Measurements from ENCODE around the gene UBAP1.
A peak's percentile ranks its signal among the peaks of the same experiment; 100 is the strongest.

- peak; percentile 13 for TF ChIP-seq PRDM10 (IDR thresholded peaks at IDR 0.05; ENCODE audit: partially characterized antibody)
- TF ChIP-seq CTCF (IDR thresholded peaks at IDR 0.05 in 2 of 3, conservative IDR thresholded peaks at IDR 0.05 in 1 of 3; ENCODE audit: insufficient read depth in 2 of 3, low read depth in 1 of 3, low read length in 3 of 3): no peak
- no peak for TF ChIP-seq ZNF133 (CRISPR knock-in tag; IDR thresholded peaks at IDR 0.05)
- peak; percentile 66 to 71; a peak in 3 of 4 replicates for TF ChIP-seq FOXK2 (conservative IDR thresholded peaks at IDR 0.05 in 1 of 2, IDR thresholded peaks at IDR 0.05 in 1 of 2; ENCODE audit: low read depth in 2 of 2)
- TF ChIP-seq TRIM24 (IDR thresholded peaks at IDR 0.05): no peak
- TF ChIP-seq CLOCK (CRISPR knock-in tag; IDR thresholded peaks at IDR 0.05; ENCODE audit: borderline replicate concordance): no peak
- no peak for TF ChIP-seq MAFK (IDR thresholded peaks at IDR 0.05; ENCODE audit: low read length)
- no peak; the same call in 1 of the 2 replicates for TF ChIP-seq HCFC1 (IDR thresholded peaks at IDR 0.05; ENCODE audit: low read depth, low read length)
Observed at GRCh38 chr9:34178436-34179212, at the start of gene UBAP1.
